HCT116 (cell line): ENCODE measurements around the gene SLC35F2. TPM values are rescaled to one million over a fixed set of nuclear protein-coding genes. Genes with fewer than 3 reads are reported as not detected.

Experiments used
- ATAC-seq: fragments of 200-7000 bp; cut with Tn5 transposase; 2 replicates; pipeline ENCODE4 v1.9.1; 2020; ENCODE audit warnings: mild to moderate bottlenecking, moderate library complexity
- BruUV-seq: library from RNA; stranded (reverse); fragments of 400-500 nt; replicated peaks from 2 replicates; lab custom pipeline; 2021; lab: Mats Ljungman, UMichigan
- CTCF ChIA-PET: fragments of 300-600 bp; sonication (Branson Sonifier 250); formaldehyde crosslinking; loops from one replicate; lab custom pipeline; 2021; ENCODE audit warnings: antibody characterized with exemption; lab: Charles Lee
- POLR2A ChIA-PET: fragments of 300-600, 350-600 bp; sonication (Branson Sonifier 250); formaldehyde crosslinking; loops from one replicate; lab custom pipeline; 2021; ENCODE audit warnings: antibody characterized with exemption; lab: Charles Lee
- RAD21 ChIA-PET, 2 experiments: fragments of 300-600 bp; sonication (Branson Sonifier 250); formaldehyde crosslinking; loops; one replicate each; lab custom pipeline; 2023; ENCODE audit warnings: low total read pairs in 2 of 2; ENCODE audit not compliant: uncharacterized antibody in 2 of 2, unreplicated experiment in 2 of 2, low non-redundant PET in 1 of 2; lab: Charles Lee
- DNase-seq: peaks from one replicate; pipeline ENCODE4 v3.0.0-alpha.2; 2010; ENCODE audit warnings: low read depth, low spot score
- H2AFZ ChIP-seq: fragments of 200-600 bp; shearing (Covaris generic), sonication (generic); 2 replicates; pipeline ENCODE4 v1.6.1; 2017; ENCODE audit warnings: low read depth, mixed run types, mixed read lengths, antibody characterized with exemption, low read length; ENCODE audit not compliant: poor library complexity, severe bottlenecking
- H3K27ac ChIP-seq: 2 replicates; pipeline ENCODE4 v1.5.1; 2012; ENCODE audit warnings: low read depth, low read length
- H3K27me3 ChIP-seq: fragments of 200-600 bp; sonication (generic); 2 replicates; pipeline ENCODE4 v1.6.1; 2016; ENCODE audit warnings: mixed run types, low read length, mixed read lengths; ENCODE audit not compliant: insufficient read depth
- H3K36me3 ChIP-seq, 2 experiments: fragments of 200-500 bp in 1 of 2; fragments of 200-600 bp in 1 of 2; sonication (Bioruptor generic) in 1 of 2; sonication (generic) in 1 of 2; 2 replicates each; pipeline versions ENCODE4 v1.5.1 to v1.6.1; 2014 to 2016; ENCODE audit warnings: low read length in 2 of 2, inconsistent platforms in 1 of 2, mixed read lengths in 1 of 2, mixed run types in 1 of 2; ENCODE audit not compliant: insufficient read depth in 2 of 2, control insufficient read depth in 1 of 2
- H3K4me1 ChIP-seq, 2 experiments: fragments of 200-600 bp in 1 of 2; sonication (generic) in 1 of 2; 2 replicates each; pipeline versions ENCODE4 v1.5.1 to v1.6.1; 2012 to 2017; ENCODE audit warnings: low read length in 2 of 2, inconsistent platforms in 1 of 2, mild to moderate bottlenecking in 1 of 2, mixed read lengths in 1 of 2, mixed run types in 1 of 2, moderate library complexity in 1 of 2; ENCODE audit not compliant: insufficient read depth in 2 of 2, control insufficient read depth in 1 of 2
- H3K4me2 ChIP-seq: fragments of 200-600 bp; sonication (generic); 2 replicates; pipeline ENCODE4 v1.6.1; 2017; ENCODE audit warnings: mixed run types, low read length, mixed read lengths
- H3K4me3 ChIP-seq, 2 experiments: fragments of 200-600 bp in 1 of 2; sonication (generic) in 1 of 2; replicated peaks in 1 of 2; 2 replicates each; pipeline ENCODE4 v1.5.1; 2011 to 2016; ENCODE audit warnings: low read length in 2 of 2, control low read depth in 1 of 2, low read depth in 1 of 2, mild to moderate bottlenecking in 1 of 2, mixed read lengths in 1 of 2, mixed run types in 1 of 2
- H3K79me2 ChIP-seq: fragments of 200-600 bp; sonication (generic); 2 replicates; pipeline ENCODE4 v1.6.1; 2017; ENCODE audit warnings: mild to moderate bottlenecking, mixed run types, low read length, moderate library complexity, mixed read lengths; ENCODE audit not compliant: insufficient read depth
- H3K9ac ChIP-seq: fragments of 200-600 bp; sonication (generic); 2 replicates; pipeline ENCODE4 v1.6.1; 2016; ENCODE audit warnings: low read length, mixed read lengths
- H3K9me2 ChIP-seq: fragments of 200-600 bp; sonication (generic), shearing (Covaris generic); 2 replicates; pipeline ENCODE4 v1.6.1; 2017; ENCODE audit warnings: mixed run types, mild to moderate bottlenecking, moderate library complexity; ENCODE audit not compliant: insufficient read depth
- H3K9me3 ChIP-seq, 2 experiments: fragments of 200-500 bp in 1 of 2; fragments of 200-600 bp in 1 of 2; sonication (Bioruptor generic) in 1 of 2; sonication (generic) in 1 of 2; 2 replicates each; pipeline ENCODE4 v1.6.1; 2014 to 2017; ENCODE audit warnings: low read length in 2 of 2, mixed read lengths in 2 of 2, inconsistent platforms in 1 of 2, low read depth in 1 of 2, mild to moderate bottlenecking in 1 of 2, mixed run types in 1 of 2, moderate library complexity in 1 of 2; ENCODE audit not compliant: control insufficient read depth in 1 of 2, insufficient read depth in 1 of 2
- H4K20me1 ChIP-seq: fragments of 200-600 bp; sonication (generic), shearing (Covaris generic); 2 replicates; pipeline ENCODE4 v1.6.1; 2017; ENCODE audit warnings: mixed run types, mild to moderate bottlenecking, moderate library complexity; ENCODE audit not compliant: insufficient read depth
- ELF1 ChIP-seq: IDR thresholded peaks from 2 replicates; pipeline ENCODE4 v1.6.1; 2012; ENCODE audit warnings: low read depth, borderline replicate concordance
- EZH2 ChIP-seq: fragments of 200-600 bp; sonication (generic); IDR thresholded peaks from 2 replicates; pipeline ENCODE4 v1.6.1; 2017; ENCODE audit warnings: antibody characterized with exemption, mixed run types
- FOSL1 ChIP-seq: IDR thresholded peaks from 2 replicates; pipeline ENCODE4 v1.6.1; 2012; ENCODE audit warnings: low read depth
- POLR2A ChIP-seq: IDR thresholded peaks from 2 replicates; pipeline ENCODE4 v1.7.0; 2011; ENCODE audit warnings: borderline replicate concordance; ENCODE audit not compliant: insufficient read depth, insufficient read length; ENCODE audit errors: extremely low read depth
- POLR2AphosphoS5 ChIP-seq: IDR thresholded peaks from 2 replicates; pipeline ENCODE4 v1.6.1; 2011; ENCODE audit warnings: mild to moderate bottlenecking, low read depth, low read length, moderate library complexity
- RAD21 ChIP-seq: IDR thresholded peaks from 2 replicates; pipeline ENCODE4 v1.6.1; 2012; ENCODE audit warnings: low read depth, mild to moderate bottlenecking
- SRF ChIP-seq: IDR thresholded peaks from 2 replicates; pipeline ENCODE4 v1.6.1; 2012; ENCODE audit warnings: low read depth
- TCF7L2 ChIP-seq: IDR thresholded peaks from 2 replicates; pipeline ENCODE4 v1.7.0; 2011; ENCODE audit warnings: borderline replicate concordance, inconsistent platforms; ENCODE audit not compliant: insufficient read depth, insufficient read length; ENCODE audit errors: extremely low read depth
- YY1 ChIP-seq: IDR thresholded peaks from 2 replicates; pipeline ENCODE4 v1.6.1; 2011; ENCODE audit warnings: low read length, low read depth, moderate library complexity, mild to moderate bottlenecking; ENCODE audit not compliant: insufficient replicate concordance; ENCODE audit errors: extremely low read depth
- ZFX ChIP-seq: fragments of 450-650 bp; IDR thresholded peaks from 2 replicates; pipeline ENCODE4 v1.6.1; 2017
- ZNF274 ChIP-seq: fragments of 200-500 bp; sonication (Bioruptor generic); IDR thresholded peaks from 2 replicates; pipeline ENCODE4 v1.6.1; 2014; ENCODE audit warnings: mild to moderate bottlenecking, low read depth, low read length, inconsistent platforms
- intact Hi-C: fragments of 100-400 bp; cut with micrococcal nuclease; formaldehyde crosslinking; loops from 2 replicates; pipeline ENCODE4 v1.10.0; 2022
- total RNA-seq: library from RNA; stranded (reverse); gene quantifications from one replicate; pipeline ENCODE4 v1.2.1, GENCODE V29; 2021; ENCODE audit not compliant: unreplicated experiment
- TF ChIP-seq, protein P1 (sequence below), 3 experiments: fragments of 200-600 bp in 1 of 3; sonication (generic) in 1 of 3; IDR thresholded peaks in 2 of 3; conservative IDR thresholded peaks in 1 of 3; 2 replicates each; pipeline ENCODE4 v1.5.1; 2012 to 2017; ENCODE audit warnings: low read depth in 2 of 3, low read length in 2 of 3, antibody characterized with exemption in 1 of 3, borderline replicate concordance in 1 of 3, control low read depth in 1 of 3, mild to moderate bottlenecking in 1 of 3, mixed read lengths in 1 of 3, mixed run types in 1 of 3, moderate library complexity in 1 of 3; ENCODE audit not compliant: insufficient read depth in 1 of 3
- TF ChIP-seq, protein P2 (sequence below): IDR thresholded peaks from 2 replicates; pipeline ENCODE4 v1.6.1; 2012; ENCODE audit warnings: low read depth
- TF ChIP-seq, protein P3 (sequence below): IDR thresholded peaks from 2 replicates; pipeline ENCODE4 v1.6.1; 2012
- TF ChIP-seq, protein P4 (sequence below): IDR thresholded peaks from 2 replicates; pipeline ENCODE4 v1.6.1; 2012

The SLC35F2 gene
- total RNA-seq, 1 experiment from 2014 or later: 53.5 TPM

DNA sequence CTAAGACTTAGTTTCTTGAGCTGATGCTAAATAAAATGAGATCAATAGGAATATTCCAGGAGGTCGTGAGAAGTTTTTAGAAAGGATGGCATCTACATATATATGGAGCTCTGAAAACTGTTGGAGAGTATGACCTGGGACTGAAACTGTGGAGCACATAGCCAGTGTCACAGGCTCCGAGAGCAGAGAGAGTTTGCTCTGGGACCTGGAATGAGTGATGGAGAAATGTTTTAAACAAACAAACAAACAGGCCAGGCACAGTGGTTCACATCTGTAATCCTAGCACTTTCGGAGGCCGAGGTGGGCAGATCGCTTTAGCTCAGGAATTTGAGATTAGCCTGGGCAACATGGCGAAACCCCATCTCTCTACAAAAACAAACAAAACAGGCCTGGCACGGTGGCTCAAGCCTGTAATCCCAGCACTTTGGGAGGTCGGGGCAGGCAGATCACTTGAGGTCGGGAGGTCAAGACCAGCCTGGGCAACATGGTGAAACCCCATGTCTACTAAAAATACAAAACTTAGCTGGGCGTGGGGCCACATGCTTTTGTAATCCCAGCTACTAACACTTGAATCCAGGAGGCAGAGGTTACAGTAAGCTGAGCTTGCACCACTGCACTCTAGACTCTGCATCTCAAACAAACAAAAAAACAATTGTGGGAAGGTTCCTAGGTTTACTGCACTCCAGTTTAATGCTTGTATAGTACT lies 67.1 kb downstream of the SLC35F2 start:
- CTCF ChIA-PET: interaction anchor here (0.8 to 1.2 kb wide), 2 partner anchors 8 to 21 kb away, joined by 4 to 7 read pairs; no protein-coding TSS in a partner anchor

DNA sequence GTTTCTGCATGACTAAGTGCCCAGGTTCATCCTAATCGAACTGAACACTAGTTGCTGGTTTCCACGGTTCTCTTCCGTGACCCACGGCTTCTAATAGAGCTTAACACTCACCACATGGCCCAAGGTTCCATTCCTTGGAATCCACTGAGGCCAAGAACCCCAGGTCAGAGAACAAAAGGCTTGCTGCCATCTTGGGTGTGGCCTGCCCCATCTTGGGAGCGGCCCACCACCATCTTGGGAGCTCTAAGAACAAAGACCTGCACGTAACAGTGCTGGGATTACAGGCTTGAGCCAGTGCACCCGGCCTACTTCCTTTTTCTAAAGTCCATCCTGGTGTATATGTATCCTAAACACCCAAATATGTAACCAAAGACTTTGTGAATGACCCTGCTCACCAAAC lies 68.8 kb downstream of the SLC35F2 start:
- intact Hi-C loops: no loop called here
- H3K9me2 ChIP-seq: no peaks in the 10 kb centered on the region
- H3K27ac ChIP-seq: no peak overlapping the region
- no peak for DNase-seq
- H3K79me2 ChIP-seq: 0 out of 2 replicates have a peak, but pooled peaks cover 4% of the 10 kb centered on the region
- no peaks in the 10 kb centered on the region for H3K27me3 ChIP-seq
- H3K4me1 ChIP-seq: peaks cover 6 to 11% of the 10 kb centered on the region in 2 experiments; a peak in 3 of 4 replicates
- ChIA-PET POLR2A (no interaction called here), CTCF (no interaction called here), RAD21 (no interaction called here)
- no peak overlapping the region for H3K4me3 ChIP-seq
- H3K36me3 ChIP-seq: peaks cover 2 to 5% of the 10 kb centered on the region in 2 experiments; a peak in 1 of 4 replicates
- no peaks in the 10 kb centered on the region for H3K9me3 ChIP-seq
- H4K20me1 ChIP-seq: no peaks in the 10 kb centered on the region
- H3K9ac ChIP-seq: no peak overlapping the region
- H3K4me2 ChIP-seq: no peak overlapping the region
- H2AFZ ChIP-seq: no peak overlapping the region
- BruUV-seq: no TSS peak
- no peak for ATAC-seq
- TF ChIP-seq POLR2A: no peak
- TF ChIP-seq EZH2: no peak
- TF ChIP-seq, protein P1, sequence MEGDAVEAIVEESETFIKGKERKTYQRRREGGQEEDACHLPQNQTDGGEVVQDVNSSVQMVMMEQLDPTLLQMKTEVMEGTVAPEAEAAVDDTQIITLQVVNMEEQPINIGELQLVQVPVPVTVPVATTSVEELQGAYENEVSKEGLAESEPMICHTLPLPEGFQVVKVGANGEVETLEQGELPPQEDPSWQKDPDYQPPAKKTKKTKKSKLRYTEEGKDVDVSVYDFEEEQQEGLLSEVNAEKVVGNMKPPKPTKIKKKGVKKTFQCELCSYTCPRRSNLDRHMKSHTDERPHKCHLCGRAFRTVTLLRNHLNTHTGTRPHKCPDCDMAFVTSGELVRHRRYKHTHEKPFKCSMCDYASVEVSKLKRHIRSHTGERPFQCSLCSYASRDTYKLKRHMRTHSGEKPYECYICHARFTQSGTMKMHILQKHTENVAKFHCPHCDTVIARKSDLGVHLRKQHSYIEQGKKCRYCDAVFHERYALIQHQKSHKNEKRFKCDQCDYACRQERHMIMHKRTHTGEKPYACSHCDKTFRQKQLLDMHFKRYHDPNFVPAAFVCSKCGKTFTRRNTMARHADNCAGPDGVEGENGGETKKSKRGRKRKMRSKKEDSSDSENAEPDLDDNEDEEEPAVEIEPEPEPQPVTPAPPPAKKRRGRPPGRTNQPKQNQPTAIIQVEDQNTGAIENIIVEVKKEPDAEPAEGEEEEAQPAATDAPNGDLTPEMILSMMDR (IDR thresholded peaks at IDR 0.05 in 2 of 3, conservative IDR thresholded peaks at IDR 0.05 in 1 of 3; ENCODE audit: borderline replicate concordance in 1 of 3, insufficient read depth in 1 of 3, low read depth in 2 of 3, low read length in 2 of 3): no peak
- TF ChIP-seq, protein P2, sequence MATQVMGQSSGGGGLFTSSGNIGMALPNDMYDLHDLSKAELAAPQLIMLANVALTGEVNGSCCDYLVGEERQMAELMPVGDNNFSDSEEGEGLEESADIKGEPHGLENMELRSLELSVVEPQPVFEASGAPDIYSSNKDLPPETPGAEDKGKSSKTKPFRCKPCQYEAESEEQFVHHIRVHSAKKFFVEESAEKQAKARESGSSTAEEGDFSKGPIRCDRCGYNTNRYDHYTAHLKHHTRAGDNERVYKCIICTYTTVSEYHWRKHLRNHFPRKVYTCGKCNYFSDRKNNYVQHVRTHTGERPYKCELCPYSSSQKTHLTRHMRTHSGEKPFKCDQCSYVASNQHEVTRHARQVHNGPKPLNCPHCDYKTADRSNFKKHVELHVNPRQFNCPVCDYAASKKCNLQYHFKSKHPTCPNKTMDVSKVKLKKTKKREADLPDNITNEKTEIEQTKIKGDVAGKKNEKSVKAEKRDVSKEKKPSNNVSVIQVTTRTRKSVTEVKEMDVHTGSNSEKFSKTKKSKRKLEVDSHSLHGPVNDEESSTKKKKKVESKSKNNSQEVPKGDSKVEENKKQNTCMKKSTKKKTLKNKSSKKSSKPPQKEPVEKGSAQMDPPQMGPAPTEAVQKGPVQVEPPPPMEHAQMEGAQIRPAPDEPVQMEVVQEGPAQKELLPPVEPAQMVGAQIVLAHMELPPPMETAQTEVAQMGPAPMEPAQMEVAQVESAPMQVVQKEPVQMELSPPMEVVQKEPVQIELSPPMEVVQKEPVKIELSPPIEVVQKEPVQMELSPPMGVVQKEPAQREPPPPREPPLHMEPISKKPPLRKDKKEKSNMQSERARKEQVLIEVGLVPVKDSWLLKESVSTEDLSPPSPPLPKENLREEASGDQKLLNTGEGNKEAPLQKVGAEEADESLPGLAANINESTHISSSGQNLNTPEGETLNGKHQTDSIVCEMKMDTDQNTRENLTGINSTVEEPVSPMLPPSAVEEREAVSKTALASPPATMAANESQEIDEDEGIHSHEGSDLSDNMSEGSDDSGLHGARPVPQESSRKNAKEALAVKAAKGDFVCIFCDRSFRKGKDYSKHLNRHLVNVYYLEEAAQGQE: no peak
- TF ChIP-seq RAD21: no peak
- TF ChIP-seq ZNF274: no peak

More for the DNA sequence above, 67.1 kb downstream of the SLC35F2 start:
- Histone ChIP-seq H3K4me2 (no peak overlapping the region), H2AFZ (no peak overlapping the region), H3K27me3 (no peaks in the 10 kb centered on the region), H3K27ac (no peak overlapping the region), H4K20me1 (no peaks in the 10 kb centered on the region), H3K36me3 (peaks cover 2 to 5% of the 10 kb centered on the region in 2 experiments; a peak in 1 of 4 replicates), H3K9ac (no peak overlapping the region), H3K4me3 (no peak overlapping the region), H3K4me1 (peaks cover 6 to 11% of the 10 kb centered on the region in 2 experiments; a peak in 3 of 4 replicates), H3K9me3 (no peaks in the 10 kb centered on the region), H3K9me2 (no peaks in the 10 kb centered on the region), H3K79me2 (0 out of 2 replicates have a peak, but pooled peaks cover 7% of the 10 kb centered on the region)
- no peak for ATAC-seq
- intact Hi-C loops: no loop called here
- DNase-seq: no peak
- no TSS peak for BruUV-seq
- TF ChIP-seq YY1 (no peak), SRF (no peak), FOSL1 (no peak), TCF7L2 (no peak), ZFX (no peak), POLR2AphosphoS5 (no peak), ELF1 (no peak), RAD21 (no peak), POLR2A (no peak), EZH2 (no peak)
- TF ChIP-seq, protein P3, sequence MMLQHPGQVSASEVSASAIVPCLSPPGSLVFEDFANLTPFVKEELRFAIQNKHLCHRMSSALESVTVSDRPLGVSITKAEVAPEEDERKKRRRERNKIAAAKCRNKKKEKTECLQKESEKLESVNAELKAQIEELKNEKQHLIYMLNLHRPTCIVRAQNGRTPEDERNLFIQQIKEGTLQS: no peak
- TF ChIP-seq, protein P4, sequence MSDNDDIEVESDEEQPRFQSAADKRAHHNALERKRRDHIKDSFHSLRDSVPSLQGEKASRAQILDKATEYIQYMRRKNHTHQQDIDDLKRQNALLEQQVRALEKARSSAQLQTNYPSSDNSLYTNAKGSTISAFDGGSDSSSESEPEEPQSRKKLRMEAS: no peak
- POLR2A ChIA-PET: interaction anchor here (1.4 kb wide), 1 partner anchor 9 kb away, joined by 3 read pairs; no protein-coding TSS in a partner anchor
- RAD21 ChIA-PET: interaction anchor here in 1 of 2 experiments (0.6 kb wide), 1 partner anchor 61 kb away, joined by 3 read pairs; no protein-coding TSS in a partner anchor
